Frontal cortex (tissue), 4 donors: ENCODE results near the gene GPR158. TPM values are rescaled to one million over a fixed set of nuclear protein-coding genes. Genes with fewer than 3 reads are reported as not detected.

Experiments used
- DNase-seq, 2 donors: peaks; one replicate each; pipeline ENCODE4 v3.0.0; 2012; ENCODE audit warnings: low spot score in 2 of 2
- FAIRE-seq: peaks from 2 replicates; lab custom pipeline; 2012; peaks lifted over from hg19 to GRCh38; lab: Jason Lieb, UNC
- total RNA-seq: library from RNA; depleted of rRNA; stranded (reverse); fragments of >200 nt; gene quantifications from one replicate; pipeline ENCODE4 v1.2.3, GENCODE V29; 2014
- donor health status: control.
- donor health status: control.
- donor health status: control.

The GPR158 gene
- total RNA-seq, 1 donor from 2014 or later, result 9.0 TPM

- no peak for FAIRE-seq
- no peak for DNase-seq
These were observed 7.8 kb downstream of the GPR158 start for GRCh38 chr10:25182636-25183035.

- FAIRE-seq, result no peak
- no peak for DNase-seq
These were observed 16.5 kb downstream of the GPR158 start for GRCh38 chr10:25191162-25191895.

GRCh38 chr10:25198151-25198550 is 23.4 kb downstream of the GPR158 start:
- DNase-seq, result no peak
- FAIRE-seq, result no peak

- FAIRE-seq, result no peak
- DNase-seq, result no peak
These were observed 32.1 kb downstream of the GPR158 start for GRCh38 chr10:25206693-25207414.

GRCh38 chr10:25209618-25210017 is 34.8 kb downstream of the GPR158 start:
- no peak for FAIRE-seq
- DNase-seq, result no peak

GRCh38 chr10:25210265-25210664 is 35.5 kb downstream of the GPR158 start:
- DNase-seq (no peak), FAIRE-seq (no peak)

GRCh38 chr10:25220156-25220555 is 45.4 kb downstream of the GPR158 start:
- FAIRE-seq, result no peak
- no peak for DNase-seq

GRCh38 chr10:25222085-25222660 is 47.4 kb downstream of the GPR158 start:
- FAIRE-seq (no peak), DNase-seq (no peak)

- FAIRE-seq (peak; percentile 72), DNase-seq (peak in 1 of 2 donors; percentile 11)
These were observed 52.2 kb downstream of the GPR158 start for GRCh38 chr10:25226775-25227682.

GRCh38 chr10:25231751-25232150 is 57.0 kb downstream of the GPR158 start:
- FAIRE-seq (no peak), DNase-seq (no peak)

- DNase-seq (no peak), FAIRE-seq (no peak)
These were observed 57.4 kb downstream of the GPR158 start for GRCh38 chr10:25232204-25232603.

- FAIRE-seq (no peak), DNase-seq (no peak)
These were observed 70.4 kb downstream of the GPR158 start for GRCh38 chr10:25245165-25245564.

GRCh38 chr10:25257646-25258045 is 82.8 kb downstream of the GPR158 start:
- no peak for FAIRE-seq

GRCh38 chr10:25261110-25261509 is 86.3 kb downstream of the GPR158 start:
- no peak for DNase-seq
- FAIRE-seq, result no peak

More at GRCh38 chr10:25257646-25258045, 82.8 kb downstream of the GPR158 start:
- DNase-seq, result no peak

- FAIRE-seq, result no peak
- DNase-seq, result no peak
These were observed 86.8 kb downstream of the GPR158 start for GRCh38 chr10:25261558-25261957.

GRCh38 chr10:25263931-25264330 is 89.1 kb downstream of the GPR158 start:
- FAIRE-seq (no peak), DNase-seq (no peak)

GRCh38 chr10:25278180-25278579 is 103.4 kb downstream of the GPR158 start:
- DNase-seq, result no peak
- peak; percentile 24 for FAIRE-seq

- FAIRE-seq (no peak), DNase-seq (no peak)
These were observed 105.3 kb downstream of the GPR158 start for GRCh38 chr10:25280076-25280475.

GRCh38 chr10:25280573-25280972 is 105.8 kb downstream of the GPR158 start:
- FAIRE-seq, result no peak
- no peak for DNase-seq

- FAIRE-seq, result no peak
- no peak for DNase-seq
These were observed 111.0 kb downstream of the GPR158 start for GRCh38 chr10:25285809-25286208.
